Stimulated activated CD8-positive, alpha-beta memory T cell treated with anti-CD3 and anti-CD28 coated beads, Interleukin-15, amount 100 ng/mL, for 24 hours (primary cell): ENCODE results near the gene NCOA6.
"Not testable (repeated sequence)": the region's sequence is repeated elsewhere in the genome, so short reads cannot be mapped to it uniquely, and the experiment has no call there.

ENCODE experiments used
- DNase-seq: peaks from one replicate; pipeline ENCODE4 v3.0.0-alpha.2; 2020; ENCODE audit warnings: low read depth

NCOA6 gene

DNA sequence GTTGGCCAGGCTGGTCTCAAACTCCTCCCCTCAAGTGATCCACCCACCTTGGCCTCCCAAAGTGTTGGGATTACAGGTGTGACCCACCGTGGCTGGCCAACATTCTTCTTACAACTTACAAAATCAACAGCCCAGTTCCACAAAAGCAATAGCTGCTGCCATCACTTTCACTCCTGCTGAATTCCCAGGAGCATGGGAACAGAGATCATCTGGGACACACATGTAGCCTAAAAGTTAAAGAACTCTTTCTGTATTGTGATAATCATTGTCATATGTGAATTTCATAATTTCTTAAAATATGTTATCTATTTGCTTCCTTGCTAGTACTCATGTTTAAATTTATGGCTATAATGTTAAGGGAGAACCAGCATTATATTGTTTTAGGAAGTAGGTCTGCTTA is 51.7 kb downstream of the NCOA6 start:
- DNase-seq = no peak

DNA sequence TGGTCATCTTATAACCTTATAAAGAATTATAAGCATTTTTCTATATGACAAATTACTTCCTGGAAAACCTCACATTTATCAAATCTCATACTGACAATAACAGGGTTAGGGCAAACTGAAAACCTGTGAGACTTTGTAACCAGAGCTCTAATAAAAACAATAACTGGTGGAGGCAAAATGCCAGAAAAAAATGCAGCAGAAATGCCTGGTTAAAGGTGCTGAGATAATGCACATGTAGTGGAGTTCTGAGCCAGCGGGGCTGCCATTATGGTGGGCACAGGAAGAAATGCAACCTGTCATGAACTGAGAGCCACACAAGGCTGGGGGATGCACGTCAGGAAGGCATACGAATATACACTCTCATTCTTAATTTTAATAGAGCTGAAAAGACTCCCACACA is 53.0 kb downstream of the NCOA6 start:
- DNase-seq = no peak

- no peak for DNase-seq
These were observed 53.8 kb downstream of the NCOA6 start for GRCh38 chr20:34771680-34772081.

- DNase-seq = no peak
These were observed 57.4 kb downstream of the NCOA6 start for GRCh38 chr20:34768096-34768495.

GRCh38 chr20:34762031-34762555 is 63.4 kb downstream of the NCOA6 start:
- DNase-seq = no peak

DNA sequence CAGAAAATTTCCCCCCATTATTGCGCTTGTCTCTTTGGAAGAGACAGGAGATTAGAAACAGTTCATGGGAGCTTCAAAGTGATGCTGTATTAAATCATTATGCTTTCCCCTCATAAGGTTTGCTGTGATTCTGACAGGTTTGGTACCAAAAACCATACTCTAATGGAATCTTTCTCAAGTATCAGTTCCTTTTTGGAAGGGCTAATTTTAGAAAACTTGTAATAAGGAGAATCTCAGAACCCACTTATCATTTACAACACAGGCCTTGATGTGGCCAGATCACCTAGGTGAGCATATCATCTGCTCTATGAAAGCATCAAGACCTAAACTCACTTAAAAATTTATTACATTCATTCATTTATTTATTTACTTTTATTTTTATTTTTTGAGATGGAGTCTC is 70.1 kb downstream of the NCOA6 start:
- DNase-seq = no peak

DNA sequence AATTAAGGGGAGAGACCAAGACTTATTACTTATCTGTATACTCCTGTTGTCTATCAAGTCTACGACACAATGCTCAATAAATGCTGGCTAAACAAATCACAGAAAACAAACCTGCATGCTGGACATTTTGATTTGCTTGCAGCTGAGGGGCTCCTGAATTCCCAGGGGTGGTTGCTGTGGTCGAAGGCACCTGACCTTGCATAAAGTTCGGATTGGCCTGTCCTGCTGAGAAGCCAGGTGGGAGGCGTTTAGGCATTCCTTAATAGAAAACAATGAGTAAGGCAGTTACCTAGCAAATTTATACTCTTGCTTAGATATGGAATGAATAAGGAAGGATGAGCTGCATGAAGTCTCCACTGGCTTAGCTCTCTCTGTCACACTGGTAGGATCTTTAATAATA is 70.8 kb downstream of the NCOA6 start:
- no peak for DNase-seq

DNA sequence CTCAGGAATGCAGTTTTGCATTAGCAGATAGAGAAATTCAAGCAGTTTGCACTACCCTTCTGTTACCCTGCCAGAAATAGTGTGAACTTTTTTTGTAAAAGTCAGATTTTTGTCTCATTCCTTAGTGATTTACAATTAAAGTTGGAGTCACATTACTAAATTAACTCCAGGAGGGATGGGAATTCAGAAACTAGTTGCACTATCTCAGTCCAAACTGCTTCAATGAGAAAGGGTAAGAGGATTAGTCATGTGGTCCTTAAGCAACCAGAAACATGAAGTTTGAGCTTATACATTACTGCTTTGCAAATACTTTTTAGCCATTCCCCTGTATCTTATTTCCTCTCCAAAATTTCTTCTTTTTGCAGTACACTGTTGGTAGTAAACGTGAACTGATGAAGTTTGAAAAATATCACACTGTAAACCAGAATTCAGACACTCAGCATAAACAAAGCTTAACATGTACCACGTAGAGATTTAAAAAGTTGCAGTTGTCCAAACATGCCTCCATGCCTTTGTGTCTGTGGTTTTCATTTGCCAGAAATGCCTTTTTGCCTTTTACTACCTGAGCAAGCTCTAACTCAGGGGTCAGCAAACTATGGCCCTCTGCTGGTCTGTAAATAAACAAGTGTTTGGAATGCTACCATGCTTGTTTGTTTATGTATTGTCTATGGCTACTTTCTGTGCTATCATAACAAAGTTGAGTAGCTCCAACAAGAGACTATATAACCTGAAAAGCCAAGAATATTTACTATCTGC is 71.6 kb downstream of the NCOA6 start:
- no peak for DNase-seq

- no peak for DNase-seq
These were observed 74.0 kb downstream of the NCOA6 start for GRCh38 chr20:34751453-34751852.

GRCh38 chr20:34750484-34750883 is 75.0 kb downstream of the NCOA6 start:
- DNase-seq = no peak

GRCh38 chr20:34748709-34749108 is 76.7 kb downstream of the NCOA6 start:
- no peak for DNase-seq

DNA sequence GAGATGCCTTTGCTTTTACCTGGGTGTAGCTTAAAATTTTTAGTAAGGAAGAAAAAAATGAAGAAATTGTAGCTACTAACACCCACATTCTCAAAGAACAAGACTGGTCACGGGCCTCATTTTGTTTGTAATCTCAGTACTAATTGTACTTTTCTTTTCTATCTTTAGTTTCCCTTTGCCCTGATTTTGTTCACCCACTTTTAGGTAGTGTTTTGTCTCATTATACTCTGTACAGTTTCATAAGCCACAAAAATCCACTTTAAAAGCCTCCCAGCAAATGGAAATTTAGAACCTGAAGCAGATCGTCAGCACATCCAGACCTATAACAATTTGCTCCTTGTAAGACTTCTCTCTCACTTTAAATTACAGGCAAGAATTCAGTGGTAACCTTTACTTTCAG is 78.0 kb downstream of the NCOA6 start:
- DNase-seq = no peak

- DNase-seq = no peak
These were observed 78.8 kb downstream of the NCOA6 start for GRCh38 chr20:34746674-34747073.

- no peak for DNase-seq
These were observed 80.6 kb downstream of the NCOA6 start for GRCh38 chr20:34744847-34745246.

DNA sequence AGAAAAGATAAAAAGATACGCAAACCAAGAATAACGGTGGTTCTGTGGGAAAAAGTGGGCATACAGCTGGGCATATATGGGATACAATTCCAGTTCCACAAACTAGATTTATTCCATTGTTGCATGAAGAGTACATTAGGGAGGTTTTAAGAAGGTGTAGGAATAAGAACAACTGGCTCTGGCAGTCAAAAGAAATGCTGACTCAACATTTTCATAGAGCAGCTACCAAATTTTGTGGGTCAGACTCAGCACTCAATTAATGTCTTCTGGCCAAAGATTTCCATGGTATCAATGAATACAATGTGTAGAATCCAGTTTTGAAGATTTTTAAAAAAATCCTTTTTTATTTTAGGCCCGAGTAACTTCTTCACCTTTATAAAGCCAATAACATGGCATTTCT is 81.1 kb downstream of the NCOA6 start:
- DNase-seq = no peak

DNA sequence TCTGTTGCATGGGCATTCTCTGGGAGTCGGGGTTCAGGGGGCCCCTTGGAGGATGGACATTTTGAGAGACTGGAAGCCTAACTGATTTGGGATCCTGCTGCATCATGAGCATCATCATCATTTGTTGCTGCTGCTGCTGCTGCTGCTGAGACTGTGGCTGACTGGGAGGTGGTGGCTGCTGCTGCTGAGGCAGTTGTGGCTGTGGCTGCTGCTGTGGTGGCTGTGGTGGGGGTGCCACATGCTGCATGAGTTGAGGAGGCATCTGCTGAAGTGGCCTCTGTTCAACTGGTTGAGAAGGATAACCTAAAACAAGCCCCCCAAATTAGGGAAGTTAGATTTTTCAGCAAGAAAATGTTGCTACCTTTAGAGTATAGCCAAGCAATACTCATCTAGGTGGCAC is 82.4 kb downstream of the NCOA6 start:
- DNase-seq = no peak

DNA sequence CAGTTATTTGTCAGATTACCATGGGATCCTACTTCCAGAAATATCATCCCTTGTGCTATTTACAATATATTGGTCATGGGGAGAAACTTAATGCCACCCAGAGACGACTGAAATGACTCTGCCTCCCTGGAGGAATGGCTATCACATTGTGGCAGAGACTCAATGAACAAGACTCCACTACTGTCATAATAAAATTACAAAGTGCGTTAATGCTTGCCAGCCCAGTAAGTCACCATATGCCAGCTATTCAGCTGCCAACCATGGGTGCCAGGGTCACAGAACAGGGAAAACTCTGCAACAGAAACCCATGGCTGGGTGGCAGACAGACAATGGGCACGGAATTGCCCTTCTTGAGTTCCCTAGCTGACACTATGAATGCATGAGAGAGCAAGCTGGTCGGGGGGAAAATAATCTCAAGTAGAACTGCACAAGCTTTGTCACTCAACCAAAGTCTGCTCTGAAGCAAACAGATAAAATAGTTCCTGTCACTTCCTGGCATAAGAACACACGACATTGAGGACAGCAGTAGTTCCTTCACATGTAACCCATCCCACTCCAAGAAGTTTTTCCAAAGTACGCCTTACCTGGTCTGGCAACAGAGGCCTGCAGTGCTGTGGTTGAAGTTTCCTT is 89.2 kb downstream of the NCOA6 start:
- DNase-seq = no peak

DNA sequence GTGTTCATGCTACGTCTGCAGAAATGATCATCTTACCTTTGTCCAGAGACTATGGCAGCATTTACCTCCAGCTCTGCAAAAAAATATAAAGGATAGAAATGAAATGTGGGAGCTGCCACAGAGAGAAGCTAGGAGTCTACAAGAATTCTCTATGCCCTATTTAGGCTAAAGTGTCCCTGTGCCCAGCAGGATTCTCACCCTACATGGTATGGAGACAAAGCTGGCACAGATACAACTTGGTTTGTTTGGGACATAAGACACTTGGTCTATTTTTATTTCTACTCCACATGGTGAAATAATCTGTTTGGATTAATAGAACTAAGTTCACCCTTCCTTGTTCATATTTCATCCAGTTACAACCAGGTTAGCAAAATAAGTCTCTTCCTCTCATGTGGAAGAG is 92.9 kb downstream of the NCOA6 start:
- DNase-seq = no peak

GRCh38 chr20:34729416-34729815 is 96.0 kb downstream of the NCOA6 start:
- DNase-seq = no peak

DNA sequence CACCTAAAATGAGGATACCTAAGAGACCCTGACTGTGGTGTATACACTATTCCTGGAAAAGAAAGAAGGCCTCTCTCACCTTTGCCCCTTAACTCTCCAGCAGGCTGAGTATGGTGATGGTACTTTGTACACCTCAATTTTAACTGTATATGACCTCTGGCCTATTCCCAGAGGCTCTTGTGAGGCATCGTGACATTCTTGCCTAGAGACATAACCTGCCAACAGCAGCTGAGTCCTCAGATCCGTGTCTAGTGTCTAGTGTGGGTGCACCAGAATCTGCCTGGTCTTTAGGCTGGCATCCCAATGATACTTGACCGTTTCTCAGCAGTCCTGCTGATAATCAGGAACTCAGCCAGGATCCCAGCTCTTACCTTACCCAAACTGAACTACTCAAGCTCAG is 101.3 kb downstream of the NCOA6 start:
- DNase-seq = no peak

DNA sequence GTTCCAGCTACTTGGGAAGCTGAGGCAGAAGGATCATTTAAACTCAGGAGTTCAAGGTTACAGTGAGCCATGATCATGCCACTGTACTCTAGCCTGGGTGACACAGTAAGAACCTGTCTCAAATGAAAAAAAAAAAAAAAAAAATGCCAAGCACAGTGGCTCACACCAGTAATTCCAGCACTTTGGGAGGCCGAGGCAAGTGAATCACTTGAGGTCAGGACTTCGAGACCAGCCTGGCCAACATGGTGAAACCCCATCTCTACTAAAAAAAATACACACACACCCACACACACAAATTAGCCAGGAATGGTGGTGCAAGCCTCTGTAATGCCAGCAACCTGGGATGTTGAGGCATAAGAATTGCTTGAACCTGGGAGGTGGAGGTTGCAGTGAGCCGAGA is 102.9 kb downstream of the NCOA6 start:
- not testable (repeated sequence) for DNase-seq

DNA sequence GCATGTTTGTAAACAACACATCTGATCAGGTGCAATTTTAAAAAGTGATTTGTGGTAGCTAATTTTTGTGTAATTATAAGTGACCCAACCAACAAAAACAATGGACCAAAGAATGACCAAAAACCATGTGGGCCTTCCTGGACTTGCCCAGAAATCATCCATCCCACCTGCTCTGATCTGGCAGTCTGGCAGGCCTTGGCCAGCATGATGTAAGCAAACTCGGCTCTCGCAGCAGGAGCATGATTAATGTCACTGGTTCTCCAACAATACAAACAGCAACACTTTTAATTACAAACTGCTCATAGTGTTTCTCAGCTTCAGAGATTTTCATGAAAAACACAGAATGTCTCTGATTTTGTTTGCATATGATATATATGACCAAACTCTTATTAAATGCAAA is 105.2 kb downstream of the NCOA6 start:
- DNase-seq = no peak

- DNase-seq = not testable (repeated sequence)
These were observed 106.0 kb downstream of the NCOA6 start for GRCh38 chr20:34719242-34720017.
